Measurements from ENCODE around the gene COL23A1. TPM values are rescaled to one million over a fixed set of nuclear protein-coding genes. Genes with fewer than 3 reads are reported as not detected.

Gene COL23A1
- total and polyA plus RNA-seq, 2 of the 13 experiments (the other 11 are each of a cell fraction or from before 2014, with no cell fraction given) = not detected

DNA sequence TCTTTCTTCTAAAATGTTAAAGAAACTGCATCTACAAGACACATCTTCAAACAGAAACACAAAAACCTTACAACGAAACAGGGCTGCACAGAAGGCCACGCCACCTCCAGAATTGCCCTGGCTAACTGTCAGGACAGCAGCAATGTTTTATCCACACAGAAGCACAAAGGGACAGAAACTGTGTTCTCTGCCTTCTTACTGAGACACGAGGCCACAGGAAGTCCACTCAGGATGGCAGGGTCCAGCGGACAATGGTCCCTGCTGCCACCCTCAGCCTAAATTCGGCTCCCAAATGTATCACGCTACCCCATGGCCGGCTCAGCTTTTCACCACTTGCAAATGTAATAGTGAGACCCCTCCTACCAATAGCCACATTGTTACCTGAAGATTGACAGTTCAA is 197.8 kb downstream of the COL23A1 start (continued):
- TF ChIP-seq, protein P1, sequence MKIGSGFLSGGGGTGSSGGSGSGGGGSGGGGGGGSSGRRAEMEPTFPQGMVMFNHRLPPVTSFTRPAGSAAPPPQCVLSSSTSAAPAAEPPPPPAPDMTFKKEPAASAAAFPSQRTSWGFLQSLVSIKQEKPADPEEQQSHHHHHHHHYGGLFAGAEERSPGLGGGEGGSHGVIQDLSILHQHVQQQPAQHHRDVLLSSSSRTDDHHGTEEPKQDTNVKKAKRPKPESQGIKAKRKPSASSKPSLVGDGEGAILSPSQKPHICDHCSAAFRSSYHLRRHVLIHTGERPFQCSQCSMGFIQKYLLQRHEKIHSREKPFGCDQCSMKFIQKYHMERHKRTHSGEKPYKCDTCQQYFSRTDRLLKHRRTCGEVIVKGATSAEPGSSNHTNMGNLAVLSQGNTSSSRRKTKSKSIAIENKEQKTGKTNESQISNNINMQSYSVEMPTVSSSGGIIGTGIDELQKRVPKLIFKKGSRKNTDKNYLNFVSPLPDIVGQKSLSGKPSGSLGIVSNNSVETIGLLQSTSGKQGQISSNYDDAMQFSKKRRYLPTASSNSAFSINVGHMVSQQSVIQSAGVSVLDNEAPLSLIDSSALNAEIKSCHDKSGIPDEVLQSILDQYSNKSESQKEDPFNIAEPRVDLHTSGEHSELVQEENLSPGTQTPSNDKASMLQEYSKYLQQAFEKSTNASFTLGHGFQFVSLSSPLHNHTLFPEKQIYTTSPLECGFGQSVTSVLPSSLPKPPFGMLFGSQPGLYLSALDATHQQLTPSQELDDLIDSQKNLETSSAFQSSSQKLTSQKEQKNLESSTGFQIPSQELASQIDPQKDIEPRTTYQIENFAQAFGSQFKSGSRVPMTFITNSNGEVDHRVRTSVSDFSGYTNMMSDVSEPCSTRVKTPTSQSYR (CRISPR knock-in tag; IDR thresholded peaks at IDR 0.05; ENCODE audit: borderline replicate concordance) = no peak
- no peak for TF ChIP-seq ZNF225 (CRISPR knock-in tag; IDR thresholded peaks at IDR 0.05)
- TF ChIP-seq RXRB (CRISPR knock-in tag; IDR thresholded peaks at IDR 0.05; ENCODE audit: borderline replicate concordance) = no peak
- TF ChIP-seq PITX1 (CRISPR knock-in tag; IDR thresholded peaks at IDR 0.05) = no peak
- no peak for TF ChIP-seq YY1 (IDR thresholded peaks at IDR 0.05; ENCODE audit: insufficient read depth, insufficient replicate concordance, low read depth, low read length)

DNA sequence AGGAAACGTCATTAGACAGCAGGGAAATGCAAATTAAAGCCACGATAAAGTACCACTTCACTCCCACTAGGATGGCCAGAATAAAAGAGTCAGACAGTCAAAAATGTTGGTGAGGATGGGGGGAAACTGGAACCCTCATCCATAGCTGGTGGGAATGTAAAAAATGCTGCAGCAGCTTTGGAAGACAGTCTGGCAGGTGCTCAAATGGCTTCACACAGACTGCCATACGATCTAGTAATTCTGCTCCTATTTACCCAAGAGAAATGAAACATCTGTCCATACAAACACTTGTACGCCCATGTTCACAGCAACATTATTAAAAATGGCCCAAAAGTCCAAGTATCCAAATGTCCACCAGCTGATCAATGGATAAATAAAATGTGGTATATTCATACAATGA is 198.7 kb downstream of the COL23A1 start:
- TF ChIP-seq CHD4 (IDR thresholded peaks at IDR 0.05; ENCODE audit: borderline replicate concordance, low read length) (no peak), BRD4 (CRISPR knock-in tag; IDR thresholded peaks at IDR 0.05) (no peak), XRCC5 (optimal IDR thresholded peaks at IDR 0.05; ENCODE audit: low read length) (no peak), REPIN1 (CRISPR knock-in tag; IDR thresholded peaks at IDR 0.05; ENCODE audit: borderline replicate concordance, low read depth) (no peak), ZNF773 (CRISPR knock-in tag; IDR thresholded peaks at IDR 0.05; ENCODE audit: borderline replicate concordance) (no peak), YEATS4 (CRISPR knock-in tag; IDR thresholded peaks at IDR 0.05; ENCODE audit: borderline replicate concordance) (no peak), TBX2 (CRISPR knock-in tag; IDR thresholded peaks at IDR 0.05; ENCODE audit: borderline replicate concordance) (no peak), GABPB1 (CRISPR knock-in tag; IDR thresholded peaks at IDR 0.05) (no peak), MAFF (IDR thresholded peaks at IDR 0.05; ENCODE audit: low read depth, low read length) (no peak)
- TF ChIP-seq, protein P2, sequence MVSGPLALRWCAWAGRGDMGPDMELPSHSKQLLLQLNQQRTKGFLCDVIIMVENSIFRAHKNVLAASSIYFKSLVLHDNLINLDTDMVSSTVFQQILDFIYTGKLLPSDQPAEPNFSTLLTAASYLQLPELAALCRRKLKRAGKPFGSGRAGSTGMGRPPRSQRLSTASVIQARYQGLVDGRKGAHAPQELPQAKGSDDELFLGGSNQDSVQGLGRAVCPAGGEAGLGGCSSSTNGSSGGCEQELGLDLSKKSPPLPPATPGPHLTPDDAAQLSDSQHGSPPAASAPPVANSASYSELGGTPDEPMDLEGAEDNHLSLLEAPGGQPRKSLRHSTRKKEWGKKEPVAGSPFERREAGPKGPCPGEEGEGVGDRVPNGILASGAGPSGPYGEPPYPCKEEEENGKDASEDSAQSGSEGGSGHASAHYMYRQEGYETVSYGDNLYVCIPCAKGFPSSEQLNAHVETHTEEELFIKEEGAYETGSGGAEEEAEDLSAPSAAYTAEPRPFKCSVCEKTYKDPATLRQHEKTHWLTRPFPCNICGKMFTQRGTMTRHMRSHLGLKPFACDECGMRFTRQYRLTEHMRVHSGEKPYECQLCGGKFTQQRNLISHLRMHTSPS (CRISPR knock-in tag; IDR thresholded peaks at IDR 0.05; ENCODE audit: low read depth) = no peak
- TF ChIP-seq, protein P3, sequence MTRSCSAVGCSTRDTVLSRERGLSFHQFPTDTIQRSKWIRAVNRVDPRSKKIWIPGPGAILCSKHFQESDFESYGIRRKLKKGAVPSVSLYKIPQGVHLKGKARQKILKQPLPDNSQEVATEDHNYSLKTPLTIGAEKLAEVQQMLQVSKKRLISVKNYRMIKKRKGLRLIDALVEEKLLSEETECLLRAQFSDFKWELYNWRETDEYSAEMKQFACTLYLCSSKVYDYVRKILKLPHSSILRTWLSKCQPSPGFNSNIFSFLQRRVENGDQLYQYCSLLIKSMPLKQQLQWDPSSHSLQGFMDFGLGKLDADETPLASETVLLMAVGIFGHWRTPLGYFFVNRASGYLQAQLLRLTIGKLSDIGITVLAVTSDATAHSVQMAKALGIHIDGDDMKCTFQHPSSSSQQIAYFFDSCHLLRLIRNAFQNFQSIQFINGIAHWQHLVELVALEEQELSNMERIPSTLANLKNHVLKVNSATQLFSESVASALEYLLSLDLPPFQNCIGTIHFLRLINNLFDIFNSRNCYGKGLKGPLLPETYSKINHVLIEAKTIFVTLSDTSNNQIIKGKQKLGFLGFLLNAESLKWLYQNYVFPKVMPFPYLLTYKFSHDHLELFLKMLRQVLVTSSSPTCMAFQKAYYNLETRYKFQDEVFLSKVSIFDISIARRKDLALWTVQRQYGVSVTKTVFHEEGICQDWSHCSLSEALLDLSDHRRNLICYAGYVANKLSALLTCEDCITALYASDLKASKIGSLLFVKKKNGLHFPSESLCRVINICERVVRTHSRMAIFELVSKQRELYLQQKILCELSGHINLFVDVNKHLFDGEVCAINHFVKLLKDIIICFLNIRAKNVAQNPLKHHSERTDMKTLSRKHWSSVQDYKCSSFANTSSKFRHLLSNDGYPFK (CRISPR knock-in tag; IDR thresholded peaks at IDR 0.05; ENCODE audit: borderline replicate concordance) = no peak
- CTCF ChIA-PET (ENCODE audit: low intra/inter-chr PET ratio, low total read pairs) = no interaction called here
- H3K79me2 ChIP-seq (ENCODE audit: insufficient read depth, low read length) = no peaks in the 10 kb centered on the region
- FAIRE-seq (no peak), ATAC-seq (no peak), DNase-seq (ENCODE audit: low spot score) (no peak)
- POLR2A ChIA-PET = no interaction called here
- H3K9ac ChIP-seq (ENCODE audit: insufficient read depth, low read depth, low read length) = no peak overlapping the region
- intact Hi-C loops (cut with micrococcal nuclease; ENCODE audit: unreplicated experiment) = no loop called here
- in situ Hi-C loops (cut with HindIII; ENCODE audit: extremely low pct_ligation_motif_present, low pct_unique_long_range_greater_than_20kb) = no loop called here
- peaks cover 11% of the 10 kb centered on the region for H3K4me1 ChIP-seq (ENCODE audit: insufficient read depth, low read length)
- no peak overlapping the region for H3K27ac ChIP-seq (ENCODE audit: extremely low read length, insufficient read depth, low read length)
- H3K4me3 ChIP-seq (replicated peaks in 1 of 3; ENCODE audit: insufficient read depth in 1 of 3, low read depth in 2 of 3, low read length in 3 of 3) = no peak overlapping the region
- no TSS peak for BruUV-seq (replicated peaks)
- no peak overlapping the region for H2AFZ ChIP-seq (ENCODE audit: low read length)
- WGBS (ENCODE audit: low lambda C conversion rate) = 6% methylated on average over 4 of the region's 4 CpGs
- H3K4me2 ChIP-seq (ENCODE audit: low read depth, low read length) = no peak overlapping the region
- no peaks in the 10 kb centered on the region for H3K9me3 ChIP-seq (ENCODE audit: low read length)
- no peaks in the 10 kb centered on the region for H4K20me1 ChIP-seq (ENCODE audit: insufficient read depth, low read length)
- peaks cover 2 to 21% of the 10 kb centered on the region in 2 experiments; a peak in 3 of 5 replicates for H3K27me3 ChIP-seq (ENCODE audit: control insufficient read depth in 1 of 2, insufficient read depth in 2 of 2, low read length in 2 of 2)
- no peaks in the 10 kb centered on the region for H3K36me3 ChIP-seq (replicated peaks in 1 of 2; ENCODE audit: control insufficient read depth in 1 of 2, insufficient read depth in 2 of 2, low read length in 2 of 2)
